Measurements from ENCODE around the gene CLDN20. TPM values are rescaled to one million over a fixed set of nuclear protein-coding genes. Genes with fewer than 3 reads are reported as not detected.
"Not testable (repeated sequence)": the region's sequence is repeated elsewhere in the genome, so short reads cannot be mapped to it uniquely, and the experiment has no call there.

Gene CLDN20
- total RNA-seq, 1 experiment from 2014 or later: not detected

DNA sequence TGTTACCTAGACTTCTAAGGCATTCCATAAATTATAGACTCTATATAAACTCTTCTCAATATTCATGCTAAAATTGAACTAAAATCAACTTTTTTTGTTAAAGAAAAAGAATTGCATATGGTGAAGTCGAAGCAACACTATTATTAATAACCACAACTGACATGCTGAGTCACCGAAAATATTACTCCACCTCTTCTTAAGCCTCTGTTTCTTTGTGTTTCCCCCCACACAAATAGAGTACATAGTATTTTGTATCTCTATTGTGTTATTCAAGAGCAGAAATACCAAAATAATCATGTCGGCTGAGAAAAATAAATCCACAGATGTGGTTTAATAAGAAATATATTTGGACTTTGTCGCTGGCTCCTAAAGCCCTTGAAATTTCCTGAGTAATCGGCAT, 26.7 kb downstream of the CLDN20 start:
- in situ Hi-C loops (cut with HindIII; ENCODE audit: low pct_unique_long_range_greater_than_20kb, low sequenced_read_pairs): no loop called here
- no peak for DNase-seq (ENCODE audit: low read depth)

DNA sequence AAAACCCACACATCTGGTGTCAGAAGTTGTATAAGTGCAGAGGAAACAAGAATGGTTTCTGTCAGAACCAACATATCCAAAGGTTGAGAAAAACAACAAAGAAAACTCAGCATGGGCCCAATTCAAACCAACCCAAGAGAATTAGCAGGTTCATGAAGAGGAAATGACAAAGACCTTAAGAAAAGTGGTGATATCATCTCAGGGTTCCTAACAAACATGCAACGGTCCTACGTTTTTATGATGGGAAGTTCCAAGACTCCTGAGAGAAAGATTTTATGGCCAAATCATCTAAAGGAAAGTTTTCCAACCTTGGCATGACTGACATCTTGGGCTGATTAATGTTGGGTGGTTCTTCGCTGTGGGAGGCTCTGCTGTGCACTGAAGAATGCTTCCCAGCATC, 27.5 kb downstream of the CLDN20 start:
- DNase-seq (ENCODE audit: low read depth): no peak
- in situ Hi-C loops (cut with HindIII; ENCODE audit: low pct_unique_long_range_greater_than_20kb, low sequenced_read_pairs): no loop called here

DNA sequence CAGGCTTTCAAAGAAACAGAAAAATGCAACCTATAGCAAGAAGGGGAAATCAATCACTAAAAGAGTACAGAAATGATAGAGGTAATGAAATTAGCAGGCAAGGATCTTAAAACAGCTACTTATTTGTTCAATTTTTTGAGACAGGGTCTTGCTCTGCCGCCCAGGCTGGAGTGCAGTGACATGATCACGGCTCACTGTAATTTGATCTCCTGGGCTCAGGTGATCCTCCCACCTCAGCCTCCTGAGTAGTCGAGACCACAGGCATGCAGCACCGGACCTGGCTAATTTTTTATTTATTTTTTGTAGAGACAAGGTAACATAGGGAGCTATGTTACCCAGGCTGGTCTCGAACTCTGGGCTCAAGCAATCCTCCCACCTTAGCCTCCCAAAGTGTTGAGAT, 28.9 kb downstream of the CLDN20 start:
- in situ Hi-C loops (cut with HindIII; ENCODE audit: low pct_unique_long_range_greater_than_20kb, low sequenced_read_pairs): no loop called here
- no peak for DNase-seq (ENCODE audit: low read depth)

DNA sequence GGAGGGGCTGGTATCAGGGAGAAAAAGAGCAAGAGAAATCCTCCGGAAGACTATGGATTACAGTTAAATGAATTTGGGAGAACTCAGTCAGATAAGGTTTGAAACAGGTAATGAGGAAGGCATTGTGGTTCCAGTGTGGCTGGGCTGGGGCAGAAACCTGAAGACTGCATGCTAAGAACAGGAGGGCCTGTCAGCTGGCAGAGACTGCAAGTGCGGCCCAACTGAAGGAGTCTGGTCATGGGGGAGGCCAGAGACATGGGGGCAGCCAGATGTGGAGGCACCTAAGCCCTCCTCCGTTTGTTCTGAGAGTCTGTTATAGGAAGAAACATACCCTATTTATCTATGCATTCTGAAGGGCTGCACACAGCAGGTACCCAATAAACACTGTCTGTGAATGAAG, 33.9 kb downstream of the CLDN20 start:
- in situ Hi-C loops (cut with HindIII; ENCODE audit: low pct_unique_long_range_greater_than_20kb, low sequenced_read_pairs): no loop called here
- DNase-seq (ENCODE audit: low read depth): no peak

DNA sequence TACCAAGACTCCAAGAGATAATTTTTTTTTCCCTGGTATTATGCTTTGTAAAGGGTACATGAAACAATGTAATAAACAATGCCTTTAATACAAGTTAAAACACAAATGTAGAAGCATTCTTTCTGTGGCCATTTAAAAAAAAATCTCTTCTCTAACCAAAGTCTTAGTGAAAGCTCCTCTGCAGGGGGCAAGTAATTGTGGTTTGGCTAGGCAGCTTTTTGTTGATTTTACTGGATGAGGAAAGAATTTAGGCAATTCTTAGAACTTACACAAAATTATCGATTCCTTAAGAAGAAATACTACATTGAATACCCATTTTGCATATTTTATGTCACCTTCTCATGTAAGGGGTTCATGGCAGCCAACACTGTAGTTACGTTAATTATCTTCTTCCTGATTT, 38.1 kb downstream of the CLDN20 start:
- in situ Hi-C loops (cut with HindIII; ENCODE audit: low pct_unique_long_range_greater_than_20kb, low sequenced_read_pairs): no loop called here
- DNase-seq (ENCODE audit: low read depth): no peak

DNA sequence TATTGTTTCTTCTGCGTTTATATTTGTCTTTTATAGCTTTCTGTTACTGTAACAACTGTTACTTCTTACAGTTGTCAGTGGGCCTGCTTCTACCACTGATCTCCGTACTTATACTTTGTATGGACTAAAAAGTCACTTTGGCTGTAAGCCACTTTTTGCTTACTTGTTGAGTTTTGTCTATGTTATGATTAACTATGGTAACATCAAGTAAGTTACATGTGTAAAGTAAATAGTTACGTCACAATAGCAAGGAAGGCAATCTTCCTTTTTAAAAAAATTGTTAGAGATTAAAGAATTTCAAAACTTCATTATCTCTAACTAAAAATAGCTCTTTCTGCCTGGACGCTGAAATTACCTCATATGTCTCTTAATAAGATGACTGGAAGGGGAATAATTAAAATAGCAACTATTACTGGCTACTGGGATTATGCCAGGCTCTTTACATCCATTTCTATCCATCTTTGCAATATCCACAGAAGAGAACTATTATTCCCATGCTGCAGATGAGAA, 39.6 kb downstream of the CLDN20 start:
- in situ Hi-C loops (cut with HindIII; ENCODE audit: low pct_unique_long_range_greater_than_20kb, low sequenced_read_pairs): no loop called here
- no peak for DNase-seq (ENCODE audit: low read depth)

DNA sequence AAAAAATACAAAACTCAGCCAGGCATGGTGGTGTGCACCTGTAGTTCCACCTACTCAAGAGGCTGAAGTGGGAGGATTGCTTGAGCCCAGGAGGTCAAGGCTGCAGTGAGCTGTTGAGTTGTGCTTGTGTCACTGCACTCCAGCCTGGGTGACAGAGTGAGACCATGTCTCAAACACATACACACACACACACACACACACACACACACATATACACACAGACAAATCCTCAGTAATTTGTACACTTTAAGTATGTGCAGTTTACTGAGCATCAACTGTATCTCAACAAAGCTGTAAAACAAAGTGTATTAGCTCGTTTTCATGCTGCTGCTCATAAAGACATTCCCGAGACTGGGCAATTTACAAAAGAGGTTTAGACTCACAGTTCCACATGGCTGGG, 43.1 kb downstream of the CLDN20 start:
- in situ Hi-C loops (cut with HindIII; ENCODE audit: low pct_unique_long_range_greater_than_20kb, low sequenced_read_pairs): no loop called here

DNA sequence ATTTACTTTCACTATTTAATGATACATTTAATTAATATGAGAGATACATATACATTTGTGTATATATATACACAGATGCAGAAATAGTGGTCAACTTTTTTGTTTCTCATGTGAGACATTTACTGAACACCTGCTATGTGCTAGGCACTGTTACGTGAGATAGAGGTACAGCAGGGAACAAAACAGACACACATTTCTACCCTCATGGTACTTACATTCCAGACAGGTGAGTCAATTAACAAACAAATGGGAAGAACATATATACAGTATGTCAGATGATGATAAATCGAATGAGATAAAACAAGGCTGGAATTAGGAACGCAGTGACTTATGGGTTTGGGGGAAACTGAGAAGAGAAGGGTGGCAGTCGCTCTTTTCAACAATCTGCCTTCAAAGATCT, 45.3 kb downstream of the CLDN20 start:
- DNase-seq (ENCODE audit: low read depth): no peak
- in situ Hi-C loops (cut with HindIII; ENCODE audit: low pct_unique_long_range_greater_than_20kb, low sequenced_read_pairs): no loop called here

More for the DNA sequence above, 43.1 kb downstream of the CLDN20 start:
- DNase-seq (ENCODE audit: low read depth): no peak

DNA sequence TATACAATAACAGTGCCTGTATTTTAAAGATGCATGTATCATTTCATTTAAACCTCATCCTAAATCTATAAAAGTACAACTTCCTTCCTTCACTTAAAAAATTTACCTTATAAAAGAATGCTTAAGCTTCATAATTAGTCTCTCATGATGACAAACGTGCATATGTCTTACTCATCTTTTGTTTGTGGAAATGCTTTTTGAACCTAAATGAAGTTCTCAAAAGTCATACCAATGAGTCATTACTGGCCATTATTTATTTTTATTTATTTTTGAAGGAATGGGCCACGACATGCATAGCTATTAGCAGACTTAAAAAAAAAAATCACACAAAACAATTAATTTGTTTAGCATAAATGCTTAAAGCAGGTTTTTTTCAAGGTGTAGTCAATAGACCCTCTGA, 46.8 kb downstream of the CLDN20 start:
- DNase-seq (ENCODE audit: low read depth): no peak

DNA sequence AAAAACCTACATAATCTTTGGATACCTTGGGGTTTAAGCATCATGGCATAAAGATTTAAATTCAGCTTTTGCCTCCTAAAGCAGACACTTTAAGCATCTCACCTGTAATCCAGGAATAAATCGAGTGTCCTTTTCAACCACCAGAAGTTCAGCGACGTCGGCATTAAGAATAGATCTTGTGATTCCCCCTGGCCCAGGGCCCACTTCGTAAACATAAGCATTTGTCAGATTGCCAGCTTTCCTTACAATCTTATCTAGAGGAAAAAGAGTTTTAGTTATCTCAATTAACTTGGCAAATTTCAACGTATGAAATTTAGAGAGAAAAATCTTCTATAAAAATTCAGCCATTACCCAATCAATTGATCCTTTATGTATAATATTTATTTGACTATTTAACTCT, 47.3 kb downstream of the CLDN20 start:
- no peak for DNase-seq (ENCODE audit: low read depth)
- in situ Hi-C loops (cut with HindIII; ENCODE audit: low pct_unique_long_range_greater_than_20kb, low sequenced_read_pairs): no loop called here

More for the DNA sequence above, 46.8 kb downstream of the CLDN20 start:
- in situ Hi-C loops (cut with HindIII; ENCODE audit: low pct_unique_long_range_greater_than_20kb, low sequenced_read_pairs): no loop called here

DNA sequence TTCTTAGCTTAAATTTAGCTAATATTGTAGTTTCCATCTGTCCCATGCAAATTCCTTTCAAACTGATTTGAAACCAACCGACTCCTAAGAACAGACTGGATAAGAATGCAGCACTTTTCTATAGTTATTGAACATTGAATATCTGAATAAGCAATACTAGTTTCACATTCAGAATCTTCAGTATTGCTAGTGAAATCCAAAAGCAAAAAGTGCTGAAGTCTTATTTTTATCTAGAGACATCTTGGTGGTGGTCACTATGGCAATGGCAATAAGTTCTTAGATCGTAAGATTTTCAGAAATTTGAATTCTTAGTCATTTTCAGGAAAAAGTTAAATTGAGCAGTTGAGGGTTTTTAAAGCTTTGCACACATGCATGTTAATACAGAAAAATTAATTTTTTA, 47.8 kb downstream of the CLDN20 start:
- in situ Hi-C loops (cut with HindIII; ENCODE audit: low pct_unique_long_range_greater_than_20kb, low sequenced_read_pairs): no loop called here
- no peak for DNase-seq (ENCODE audit: low read depth)

DNA sequence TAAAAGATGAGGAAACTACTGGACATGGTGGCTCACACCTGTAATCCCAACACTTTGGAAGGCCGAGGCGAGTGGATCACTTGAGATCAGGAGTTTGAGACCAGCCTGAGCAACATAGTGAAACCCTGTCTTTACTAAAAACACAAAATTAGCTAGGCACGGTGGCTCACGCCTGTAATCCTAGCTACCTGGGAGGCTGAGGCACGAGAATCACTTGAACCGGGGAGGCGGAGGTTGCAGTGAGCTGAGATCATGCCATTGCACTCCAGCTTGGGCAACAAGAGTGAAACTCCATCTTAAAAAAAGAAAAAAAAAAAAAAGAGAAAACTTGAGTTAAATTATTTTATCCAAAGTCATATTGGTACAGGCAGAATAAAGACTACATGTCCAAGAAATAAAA, 49.1 kb downstream of the CLDN20 start:
- DNase-seq (ENCODE audit: low read depth); in situ Hi-C loops (cut with HindIII; ENCODE audit: low pct_unique_long_range_greater_than_20kb, low sequenced_read_pairs): not testable (repeated sequence)

DNA sequence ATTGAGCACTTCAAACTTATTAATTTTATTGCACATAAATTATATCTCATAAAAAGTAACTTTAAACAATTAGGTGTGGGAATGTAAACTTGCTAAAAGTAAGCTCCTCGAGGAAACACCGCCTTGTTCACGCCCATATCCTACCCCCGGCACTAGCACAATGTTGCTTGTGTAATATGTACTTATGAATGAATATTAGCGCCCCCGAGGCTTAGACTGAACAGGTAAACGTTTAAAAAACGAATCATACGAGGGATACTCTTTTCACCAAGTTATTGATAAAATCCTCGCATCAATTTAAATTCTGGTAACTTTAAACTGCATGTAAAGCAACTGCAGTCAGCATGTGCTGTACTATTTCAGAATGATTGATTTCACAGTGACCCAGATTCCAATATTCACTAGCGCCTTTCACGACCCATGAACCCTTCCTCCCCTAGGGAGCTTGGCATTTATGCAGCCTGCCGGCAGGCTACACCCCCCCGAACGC, 49.8 kb downstream of the CLDN20 start:
- no peak for DNase-seq (ENCODE audit: low read depth)

DNA sequence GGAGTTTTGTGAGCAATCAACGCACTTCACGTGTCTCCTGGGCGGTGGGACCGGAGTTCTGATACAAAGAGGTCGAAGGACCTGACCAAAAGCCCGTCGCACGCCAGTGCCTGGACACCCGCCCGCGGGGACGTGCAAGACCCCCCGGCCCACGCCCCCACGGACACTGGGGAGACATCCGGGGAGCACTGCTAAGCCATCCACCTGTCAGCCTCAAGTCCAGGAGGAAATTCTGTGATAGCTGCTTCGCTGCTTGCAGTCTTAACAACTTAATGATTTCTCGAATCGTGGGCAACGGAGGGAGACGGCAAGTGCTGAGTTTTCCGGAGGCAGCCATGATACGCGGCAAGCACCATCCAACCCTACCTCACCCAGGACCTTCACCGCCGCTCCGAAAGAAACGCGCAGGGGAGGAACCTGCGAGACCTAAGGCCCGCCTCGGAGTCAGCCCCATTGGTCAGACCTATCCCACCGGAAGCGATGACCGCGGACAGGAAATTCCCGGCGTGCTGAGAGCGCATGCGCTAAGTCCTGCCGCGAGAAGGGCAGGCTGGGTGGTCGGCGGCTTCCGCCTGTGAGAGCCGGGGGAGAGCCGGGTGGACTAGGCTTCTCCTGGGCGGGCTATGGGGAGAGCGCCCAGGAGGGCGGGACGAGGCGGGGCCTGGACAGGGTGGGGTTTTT, 50.4 kb downstream of the CLDN20 start, which contains the start of gene TFB1M:
Gene TFB1M, minus strand, starts transcription at position 393 of the 681 bp plus-strand sequence. Its CDS starts 56 bp downstream, at position 337.
- peak; percentile 98 for DNase-seq (ENCODE audit: low read depth)
- in situ Hi-C loops (cut with HindIII; ENCODE audit: low pct_unique_long_range_greater_than_20kb, low sequenced_read_pairs): no loop called here

More for the DNA sequence above, 49.8 kb downstream of the CLDN20 start:
- in situ Hi-C loops (cut with HindIII; ENCODE audit: low pct_unique_long_range_greater_than_20kb, low sequenced_read_pairs): no loop called here

DNA sequence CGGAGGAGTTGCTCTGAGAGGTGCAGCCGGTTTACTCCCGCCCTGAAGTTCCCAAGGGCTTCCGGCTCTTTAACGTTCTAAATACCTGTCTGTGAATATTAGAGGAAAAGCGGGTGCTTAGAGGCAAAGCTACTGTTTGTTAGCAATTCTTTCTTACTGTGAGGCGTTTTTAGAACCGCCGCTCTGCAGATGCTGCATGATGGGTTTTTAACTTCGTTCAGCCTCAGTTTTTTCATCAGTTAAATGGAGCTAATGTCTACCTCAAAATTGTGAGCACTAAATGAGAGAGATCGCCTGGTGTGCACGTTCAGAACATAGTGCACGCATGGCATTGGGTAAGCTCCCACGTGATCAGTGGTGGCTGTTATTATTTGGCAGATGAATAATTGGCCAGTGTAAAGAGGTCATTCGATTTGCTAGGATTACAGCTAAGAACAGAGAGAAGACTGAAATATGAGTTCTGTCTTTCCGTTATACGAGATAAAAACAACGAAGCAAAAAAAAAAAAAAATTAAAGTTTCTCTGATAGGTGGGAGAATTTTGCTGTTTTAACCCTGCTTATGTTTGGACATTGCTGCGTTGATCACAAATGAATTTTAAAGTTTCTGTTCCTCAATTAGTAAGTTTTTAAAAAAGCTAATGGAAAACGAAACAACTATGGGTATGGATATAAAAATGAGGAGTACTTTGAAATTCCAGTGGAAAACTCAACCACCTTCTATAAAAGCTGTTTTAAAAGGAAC, 51.1 kb downstream of the CLDN20 start:
- in situ Hi-C loops (cut with HindIII; ENCODE audit: low pct_unique_long_range_greater_than_20kb, low sequenced_read_pairs): no loop called here
- peak; percentile 85 for DNase-seq (ENCODE audit: low read depth)

DNA sequence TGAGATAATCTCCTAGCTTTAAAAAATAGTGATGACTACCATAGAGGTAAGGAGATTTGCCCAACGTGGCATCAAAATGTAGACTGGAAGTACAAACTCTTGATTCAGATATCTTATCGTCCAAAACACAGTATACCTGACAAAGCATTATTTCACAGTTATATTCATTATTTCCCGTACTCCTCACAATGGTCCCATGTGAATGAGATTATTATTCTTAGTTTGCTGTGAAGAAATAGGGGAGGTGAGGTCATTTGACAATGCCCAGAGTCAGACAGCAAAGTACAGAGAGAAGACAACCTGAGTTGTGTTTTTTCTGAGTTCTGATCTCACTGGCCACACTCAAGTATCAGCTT, 51.7 kb downstream of the CLDN20 start:
- peak; percentile 3 for DNase-seq (ENCODE audit: low read depth)
- in situ Hi-C loops (cut with HindIII; ENCODE audit: low pct_unique_long_range_greater_than_20kb, low sequenced_read_pairs): no loop called here

DNA sequence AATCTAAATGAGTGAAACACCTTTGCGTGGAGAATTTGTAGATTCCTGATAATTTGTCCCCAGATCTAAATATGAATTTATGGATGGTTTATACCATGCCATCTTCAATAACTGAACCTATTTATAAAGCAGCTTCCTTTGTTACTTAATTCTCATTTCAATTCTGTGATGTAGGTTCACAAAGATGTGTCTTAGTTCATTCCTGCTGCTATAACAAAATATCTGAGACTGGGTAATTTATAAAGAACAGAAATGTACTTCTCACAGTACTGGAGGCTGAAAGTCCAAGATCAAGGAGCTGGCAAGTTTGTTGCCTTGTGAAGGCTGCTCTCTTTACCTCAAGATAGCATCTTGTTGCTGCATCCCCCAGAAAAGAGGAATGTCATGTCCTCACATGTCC, 52.6 kb downstream of the CLDN20 start:
- no peak for DNase-seq (ENCODE audit: low read depth)
- in situ Hi-C loops (cut with HindIII; ENCODE audit: low pct_unique_long_range_greater_than_20kb, low sequenced_read_pairs): no loop called here

DNA sequence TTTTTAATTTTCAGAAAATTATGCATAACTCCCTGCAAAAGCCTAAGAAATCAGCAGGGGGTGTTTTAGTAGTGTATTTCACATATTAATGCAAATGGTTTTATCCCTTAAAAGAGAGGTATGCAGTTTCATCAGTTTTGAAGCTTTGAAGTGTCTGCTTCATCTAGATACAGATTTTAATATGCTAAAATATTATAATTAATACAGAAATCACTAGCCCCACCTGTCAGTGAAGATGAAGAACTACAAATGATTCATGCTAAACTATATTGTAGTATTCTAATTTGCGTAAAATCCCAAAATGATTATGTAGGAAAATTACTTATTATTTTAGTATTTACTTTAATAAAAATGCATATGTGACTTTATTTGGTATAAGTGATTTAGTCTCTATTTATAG, 53.4 kb downstream of the CLDN20 start:
- in situ Hi-C loops (cut with HindIII; ENCODE audit: low pct_unique_long_range_greater_than_20kb, low sequenced_read_pairs): no loop called here
- no peak for DNase-seq (ENCODE audit: low read depth)

DNA sequence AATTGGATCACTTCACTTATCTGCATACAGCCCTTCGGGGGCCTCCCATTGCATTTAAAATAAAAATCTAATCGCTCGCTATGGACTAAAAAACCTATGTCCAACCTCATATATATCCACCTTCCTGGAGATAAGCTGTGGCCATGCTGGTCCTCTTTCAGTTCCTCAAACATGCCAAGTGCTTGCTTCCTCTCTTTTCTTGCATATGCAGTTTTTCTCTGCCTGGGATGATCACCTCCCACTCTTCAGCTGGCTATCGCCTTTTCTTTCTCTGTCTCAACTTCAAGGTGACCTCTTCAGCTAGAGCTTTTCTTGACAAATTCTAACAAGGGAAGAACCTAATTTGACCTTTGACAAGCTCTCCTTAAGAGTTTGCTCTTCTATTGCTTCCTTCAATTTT, 56.1 kb downstream of the CLDN20 start:
- no peak for DNase-seq (ENCODE audit: low read depth)
- in situ Hi-C loops (cut with HindIII; ENCODE audit: low pct_unique_long_range_greater_than_20kb, low sequenced_read_pairs): no loop called here
